Fibroblast of the aortic adventitia (primary cell): ENCODE measurements around the gene UBAP2L. TPM values are rescaled to one million over a fixed set of nuclear protein-coding genes. Genes with fewer than 3 reads are reported as not detected.
"Not testable (repeated sequence)": the region's sequence is repeated elsewhere in the genome, so short reads cannot be mapped to it uniquely, and the experiment has no call there.

Experiments
- DNase-seq: peaks from one replicate; pipeline ENCODE4 v3.0.0-alpha.2; 2010; ENCODE audit warnings: low read depth
- H3K4me3 ChIP-seq: 2 replicates; pipeline ENCODE4 v1.5.1; 2011; ENCODE audit warnings: low read depth, mild to moderate bottlenecking, control low read depth, low read length, moderate library complexity
- CTCF ChIP-seq: IDR thresholded peaks from 2 replicates; pipeline ENCODE4 v1.5.1; 2011; ENCODE audit warnings: mild to moderate bottlenecking, low read length, control low read depth, inconsistent platforms; ENCODE audit not compliant: insufficient read depth
- total RNA-seq: library from RNA; depleted of rRNA; stranded (reverse); fragments of >200 nt; gene quantifications from 2 replicates; pipeline ENCODE4 v1.2.3, GENCODE V29; 2012; ENCODE audit warnings: low replicate concordance

Gene UBAP2L
- total RNA-seq, 1 donor: 121 TPM

GRCh38 chr1:154225370-154225769 is 4.6 kb downstream of the UBAP2L start:
- H3K4me3 ChIP-seq: no peak overlapping the region
- no peak for DNase-seq
- TF ChIP-seq CTCF: no peak

GRCh38 chr1:154231112-154231511 is 10.4 kb downstream of the UBAP2L start:
- DNase-seq, H3K4me3 ChIP-seq: not testable (repeated sequence)

- not testable (repeated sequence) for DNase-seq, H3K4me3 ChIP-seq
Measured at GRCh38 chr1:154233127-154233526, 12.4 kb downstream of the UBAP2L start.

GRCh38 chr1:154236855-154237254 is 16.1 kb downstream of the UBAP2L start:
- no peak overlapping the region for H3K4me3 ChIP-seq
- TF ChIP-seq CTCF: no peak
- DNase-seq: no peak

- H3K4me3 ChIP-seq: no peak overlapping the region
- TF ChIP-seq CTCF: no peak
Measured at GRCh38 chr1:154237435-154237834, 16.7 kb downstream of the UBAP2L start.

GRCh38 chr1:154237880-154238506 is 17.2 kb downstream of the UBAP2L start:
- TF ChIP-seq CTCF: no peak
- no peak for DNase-seq
- no peak overlapping the region for H3K4me3 ChIP-seq

More at GRCh38 chr1:154237435-154237834, 16.7 kb downstream of the UBAP2L start:
- no peak for DNase-seq

GRCh38 chr1:154239491-154239890 is 18.7 kb downstream of the UBAP2L start:
- no peak for TF ChIP-seq CTCF
- H3K4me3 ChIP-seq: no peak overlapping the region
- no peak for DNase-seq

GRCh38 chr1:154240294-154240833 is 19.6 kb downstream of the UBAP2L start:
- DNase-seq: no peak
- no peak overlapping the region for H3K4me3 ChIP-seq
- no peak for TF ChIP-seq CTCF
